ENCODE results near the gene PIP5KL1.
A peak's percentile ranks its signal among the peaks of the same experiment; 100 is the strongest.

Gene PIP5KL1

GRCh38 chr9:127926906-127927200, 3.7 kb downstream of the PIP5KL1 start:
- Histone ChIP-seq H4K20me1 (ENCODE audit: insufficient read depth, low read length) (no peaks in the 10 kb centered on the region), H3K4me2 (ENCODE audit: low read length) (peak overlapping the region; percentile 74), H2AFZ (ENCODE audit: low read length) (no peak overlapping the region), H3K9me3 (ENCODE audit: low read length) (no peaks in the 10 kb centered on the region), H3K9ac (ENCODE audit: low read length) (peak overlapping the region; percentile 41; the same call in 1 of the 2 replicates), H3K27ac (ENCODE audit: low read depth, low read length, poor library complexity, severe bottlenecking) (no peak overlapping the region), H3K9me2 (ENCODE audit: low read depth, low read length) (no peaks in the 10 kb centered on the region), H3K4me3 (ENCODE audit: low read depth, low read length, poor library complexity, severe bottlenecking) (peak overlapping the region; percentile 57), H3K36me3 (ENCODE audit: insufficient read depth, low read length) (no peaks in the 10 kb centered on the region), H3F3A (ENCODE audit: insufficient read depth, low read length) (no peaks in the 10 kb centered on the region), H3K79me2 (ENCODE audit: insufficient read depth, low read length) (no peaks in the 10 kb centered on the region), H3K4me1 (ENCODE audit: insufficient read depth, low read length, severe bottlenecking) (peaks cover 40% of the 10 kb centered on the region), H3K27me3 (ENCODE audit: insufficient read depth, low read length) (peaks cover 9% of the 10 kb centered on the region)
- TF ChIP-seq EZH2 (IDR thresholded peaks at IDR 0.05; ENCODE audit: borderline replicate concordance, low read length): no peak
- TF ChIP-seq, protein P1, sequence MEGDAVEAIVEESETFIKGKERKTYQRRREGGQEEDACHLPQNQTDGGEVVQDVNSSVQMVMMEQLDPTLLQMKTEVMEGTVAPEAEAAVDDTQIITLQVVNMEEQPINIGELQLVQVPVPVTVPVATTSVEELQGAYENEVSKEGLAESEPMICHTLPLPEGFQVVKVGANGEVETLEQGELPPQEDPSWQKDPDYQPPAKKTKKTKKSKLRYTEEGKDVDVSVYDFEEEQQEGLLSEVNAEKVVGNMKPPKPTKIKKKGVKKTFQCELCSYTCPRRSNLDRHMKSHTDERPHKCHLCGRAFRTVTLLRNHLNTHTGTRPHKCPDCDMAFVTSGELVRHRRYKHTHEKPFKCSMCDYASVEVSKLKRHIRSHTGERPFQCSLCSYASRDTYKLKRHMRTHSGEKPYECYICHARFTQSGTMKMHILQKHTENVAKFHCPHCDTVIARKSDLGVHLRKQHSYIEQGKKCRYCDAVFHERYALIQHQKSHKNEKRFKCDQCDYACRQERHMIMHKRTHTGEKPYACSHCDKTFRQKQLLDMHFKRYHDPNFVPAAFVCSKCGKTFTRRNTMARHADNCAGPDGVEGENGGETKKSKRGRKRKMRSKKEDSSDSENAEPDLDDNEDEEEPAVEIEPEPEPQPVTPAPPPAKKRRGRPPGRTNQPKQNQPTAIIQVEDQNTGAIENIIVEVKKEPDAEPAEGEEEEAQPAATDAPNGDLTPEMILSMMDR (IDR thresholded peaks at IDR 0.05; ENCODE audit: low read length): no peak

DNA sequence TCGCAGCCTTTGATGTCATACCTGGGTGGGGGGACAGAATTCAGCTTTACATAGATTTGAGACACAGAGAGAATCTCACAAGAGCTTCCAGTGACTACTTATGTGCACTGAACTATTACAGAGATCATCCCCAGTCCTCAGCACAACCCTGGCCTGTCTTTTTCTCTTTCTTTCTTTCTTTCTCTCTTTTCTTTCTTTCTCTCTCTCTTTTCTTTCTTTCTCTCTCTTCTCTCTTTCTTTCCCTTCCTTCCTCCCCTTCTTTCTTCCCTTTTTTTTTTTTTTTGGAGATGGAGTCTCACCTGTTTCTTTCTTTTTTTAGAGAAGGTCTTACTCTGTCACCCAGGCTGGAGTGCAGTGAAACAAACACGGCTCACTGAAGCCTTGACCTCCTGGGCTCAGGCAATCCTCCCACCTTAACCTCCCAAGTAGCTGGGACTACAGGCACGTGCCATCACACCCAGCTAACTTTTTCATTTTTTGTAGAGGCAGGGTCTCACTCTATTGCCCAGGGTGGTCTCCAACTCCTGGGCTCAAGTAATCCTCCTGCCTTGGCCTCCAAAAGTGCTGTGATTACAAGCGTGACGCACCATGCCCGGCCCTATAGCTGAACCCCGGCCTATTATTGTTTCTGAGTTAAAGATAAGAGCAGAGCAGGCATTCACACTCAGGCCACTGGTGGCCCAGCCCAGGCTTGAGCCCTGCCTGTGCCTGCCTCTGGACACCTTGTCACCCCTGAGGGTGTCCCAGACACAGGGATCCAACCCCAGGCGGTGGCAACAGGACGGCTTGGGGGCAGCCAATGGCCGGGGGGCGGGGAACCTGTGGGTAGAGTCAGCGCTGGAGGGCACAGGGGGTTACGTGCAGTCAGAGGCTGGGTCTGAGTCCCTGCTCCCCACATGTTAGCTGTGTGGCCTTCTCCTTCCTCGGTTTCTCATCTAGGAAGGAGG, 4.3 kb downstream of the PIP5KL1 start:
- Histone ChIP-seq H2AFZ (ENCODE audit: low read length) (no peak overlapping the region), H3K9ac (ENCODE audit: low read length) (peak overlapping the region; percentile 41; the same call in 1 of the 2 replicates), H3K4me1 (ENCODE audit: insufficient read depth, low read length, severe bottlenecking) (peaks cover 37% of the 10 kb centered on the region)

GRCh38 chr9:127924736-127925444, 5.7 kb downstream of the PIP5KL1 start:
- H3K27me3 ChIP-seq (ENCODE audit: insufficient read depth, low read length): peaks cover 9% of the 10 kb centered on the region
- no peak overlapping the region for H2AFZ ChIP-seq (ENCODE audit: low read length)
- TF ChIP-seq EZH2 (IDR thresholded peaks at IDR 0.05; ENCODE audit: borderline replicate concordance, low read length): no peak
- TF ChIP-seq, protein P1 (IDR thresholded peaks at IDR 0.05; ENCODE audit: low read length): no peak
- no peaks in the 10 kb centered on the region for H3K79me2 ChIP-seq (ENCODE audit: insufficient read depth, low read length)
- H3K4me1 ChIP-seq (ENCODE audit: insufficient read depth, low read length, severe bottlenecking): peaks cover 24% of the 10 kb centered on the region
- no peaks in the 10 kb centered on the region for H3K9me2 ChIP-seq (ENCODE audit: low read depth, low read length)
- no peaks in the 10 kb centered on the region for H4K20me1 ChIP-seq (ENCODE audit: insufficient read depth, low read length)
- H3K9me3 ChIP-seq (ENCODE audit: low read length): no peaks in the 10 kb centered on the region
- no peaks in the 10 kb centered on the region for H3K36me3 ChIP-seq (ENCODE audit: insufficient read depth, low read length)
- H3K27ac ChIP-seq (ENCODE audit: low read depth, low read length, poor library complexity, severe bottlenecking): no peak overlapping the region
- H3K9ac ChIP-seq (ENCODE audit: low read length): no peak overlapping the region
- no peak overlapping the region for H3K4me2 ChIP-seq (ENCODE audit: low read length)
- H3K4me3 ChIP-seq (ENCODE audit: low read depth, low read length, poor library complexity, severe bottlenecking): no peak overlapping the region
- H3F3A ChIP-seq (ENCODE audit: insufficient read depth, low read length): no peaks in the 10 kb centered on the region

More for the DNA sequence above, 4.3 kb downstream of the PIP5KL1 start:
- Histone ChIP-seq H3K27me3 (ENCODE audit: insufficient read depth, low read length) (peaks cover 9% of the 10 kb centered on the region), H3K36me3 (ENCODE audit: insufficient read depth, low read length) (no peaks in the 10 kb centered on the region), H3K9me2 (ENCODE audit: low read depth, low read length) (no peaks in the 10 kb centered on the region), H3K4me2 (ENCODE audit: low read length) (peak overlapping the region; percentile 74), H3K4me3 (ENCODE audit: low read depth, low read length, poor library complexity, severe bottlenecking) (peak overlapping the region; percentile 57), H4K20me1 (ENCODE audit: insufficient read depth, low read length) (no peaks in the 10 kb centered on the region), H3K27ac (ENCODE audit: low read depth, low read length, poor library complexity, severe bottlenecking) (no peak overlapping the region), H3K79me2 (ENCODE audit: insufficient read depth, low read length) (no peaks in the 10 kb centered on the region), H3F3A (ENCODE audit: insufficient read depth, low read length) (no peaks in the 10 kb centered on the region), H3K9me3 (ENCODE audit: low read length) (no peaks in the 10 kb centered on the region)
- TF ChIP-seq EZH2 (IDR thresholded peaks at IDR 0.05; ENCODE audit: borderline replicate concordance, low read length): no peak
- TF ChIP-seq, protein P1 (IDR thresholded peaks at IDR 0.05; ENCODE audit: low read length): no peak
